HuH-7.5 (cell line): ENCODE measurements around the gene RAC2.

Experiments used
- DNase-seq: peaks from one replicate; pipeline ENCODE4 v3.0.0; 2011; ENCODE audit warnings: low spot score

The RAC2 gene

GRCh38 chr22:37244114-37244921 lies at the start of gene RAC2:
TSS of gene RAC2 (minus strand) at chr22:37244269. CDS start at chr22:37244148, 121 bp downstream.
- DNase-seq = no peak

DNA sequence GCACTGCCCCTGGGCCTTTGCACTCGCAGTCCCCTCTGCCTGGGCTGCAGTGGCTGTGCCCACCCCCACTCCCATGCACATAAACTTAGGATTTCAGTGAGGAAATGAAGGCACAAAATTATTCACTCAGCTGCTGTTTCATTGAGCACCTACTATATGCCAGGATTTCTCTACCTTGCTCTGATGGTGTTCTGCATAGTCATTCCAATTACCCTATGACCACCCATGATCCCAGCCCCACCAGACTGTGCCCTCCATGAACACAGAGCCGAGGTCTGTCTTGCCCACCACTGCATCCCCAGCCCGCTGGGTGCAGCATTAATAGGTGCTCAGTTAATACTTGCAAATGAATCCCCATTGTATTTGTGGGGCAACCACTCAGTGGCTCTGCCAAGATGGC lies 49.1 kb upstream of the RAC2 start:
- DNase-seq = no peak

GRCh38 chr22:37292641-37293040 lies 48.6 kb upstream of the RAC2 start:
- no peak for DNase-seq

GRCh38 chr22:37291559-37292298 lies 47.7 kb upstream of the RAC2 start:
- no peak for DNase-seq

- DNase-seq = no peak
Observed at GRCh38 chr22:37290737-37291136, 46.7 kb upstream of the RAC2 start.

DNA sequence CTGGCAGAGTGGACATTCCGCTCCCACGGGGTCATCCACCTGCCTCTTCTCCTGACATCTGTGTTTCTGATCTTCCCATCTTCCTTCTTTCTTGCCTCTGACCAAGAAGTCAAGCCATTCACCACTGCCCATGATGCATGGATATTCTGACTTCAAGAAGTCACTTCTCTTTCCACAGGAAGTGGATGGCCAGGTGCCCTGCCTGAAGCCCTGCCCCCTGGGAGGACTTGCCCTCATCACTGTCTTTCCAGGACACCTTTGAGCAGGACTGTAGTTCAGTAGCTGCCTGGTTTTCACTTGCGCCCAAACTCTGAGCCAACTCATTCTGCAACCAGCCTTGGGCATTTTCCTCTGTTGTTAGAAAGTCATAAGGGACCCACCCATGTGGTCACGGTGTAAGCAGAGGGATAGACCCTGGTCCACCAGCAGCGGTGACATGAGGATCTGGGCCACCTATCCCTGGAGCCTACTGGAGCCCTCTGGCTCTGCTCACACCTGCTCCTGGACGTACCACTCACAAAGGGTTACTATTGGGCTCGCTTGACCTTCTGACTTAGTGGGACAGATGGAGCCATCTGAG lies 45.2 kb upstream of the RAC2 start:
- DNase-seq = no peak

DNA sequence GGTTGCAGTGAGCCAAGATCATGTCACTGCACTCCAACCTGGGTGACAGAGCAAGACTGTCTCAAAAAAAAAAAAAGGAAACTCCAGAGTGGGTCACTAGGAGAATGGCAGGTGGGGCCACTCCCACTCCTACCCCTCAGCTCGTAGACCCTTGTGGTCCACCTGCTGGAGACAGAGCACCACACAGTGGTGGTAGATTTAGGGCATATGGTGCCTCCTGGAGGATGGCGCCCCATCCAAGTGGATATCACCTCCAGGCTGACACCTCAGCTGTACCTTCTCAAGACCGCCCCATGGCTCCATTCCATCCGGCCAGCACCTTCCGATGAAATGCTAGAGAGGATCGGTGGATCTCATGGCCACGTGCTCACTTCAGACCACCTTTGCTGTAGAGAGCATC lies 44.5 kb upstream of the RAC2 start:
- DNase-seq = no peak

GRCh38 chr22:37287550-37287951 lies 43.5 kb upstream of the RAC2 start:
- DNase-seq = no peak

GRCh38 chr22:37285937-37286336 lies 41.9 kb upstream of the RAC2 start:
- DNase-seq = no peak

DNA sequence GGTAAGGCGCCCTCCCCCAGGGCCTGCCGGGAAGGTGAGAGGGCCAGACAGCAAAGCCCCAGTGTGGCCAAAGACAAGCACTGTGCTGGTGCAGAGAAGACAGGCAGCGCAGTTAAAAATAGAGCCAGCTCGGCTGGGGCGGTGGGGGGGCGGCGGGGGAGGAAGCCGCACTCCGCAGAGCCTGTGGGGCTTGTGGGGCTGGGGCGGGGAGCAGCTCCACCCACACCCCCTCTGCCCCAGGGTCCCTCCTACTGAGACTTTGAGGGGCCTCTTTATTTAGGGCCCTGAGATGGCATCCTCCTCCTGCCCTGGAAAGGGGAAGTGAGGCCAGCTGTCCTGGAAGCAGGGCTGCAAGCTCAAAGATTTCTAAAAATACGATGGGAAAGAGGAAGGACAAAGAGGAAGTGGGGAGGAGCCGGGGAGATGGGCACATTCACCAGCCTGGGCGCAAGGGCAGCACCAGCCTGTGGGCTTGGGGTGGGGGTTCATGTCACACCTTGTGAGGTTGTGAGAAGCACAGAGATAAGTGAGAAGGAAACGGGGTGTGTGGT lies 40.8 kb upstream of the RAC2 start:
- no peak for DNase-seq

GRCh38 chr22:37284126-37284804 lies 40.2 kb upstream of the RAC2 start:
- DNase-seq = no peak

DNA sequence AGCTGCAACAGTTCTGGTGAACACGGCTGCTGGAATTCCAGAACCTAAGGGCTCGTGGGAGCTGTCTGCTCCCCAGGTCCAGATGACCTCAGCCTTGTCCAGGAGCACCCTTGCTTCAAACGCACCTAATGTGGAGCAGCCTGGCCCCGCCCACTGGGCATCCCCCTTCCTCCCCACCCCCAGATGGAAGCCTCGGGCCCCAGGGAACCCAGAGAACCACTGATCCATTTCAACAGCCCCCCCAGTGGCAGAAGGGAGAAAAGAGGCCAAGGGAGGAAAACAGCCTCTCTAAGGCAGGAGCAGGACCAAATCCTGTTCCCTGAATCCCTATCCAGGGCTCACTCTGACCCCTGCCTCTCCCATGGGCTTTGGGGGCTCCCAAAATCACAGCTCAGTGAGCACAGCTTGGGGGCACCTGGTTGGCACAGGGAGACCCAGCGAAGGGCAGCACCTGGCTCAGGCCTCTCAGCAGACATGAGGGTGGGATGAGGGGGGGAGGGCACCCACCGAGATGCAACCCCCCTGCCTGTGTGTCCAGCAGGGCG lies 39.4 kb upstream of the RAC2 start:
- DNase-seq = no peak

DNA sequence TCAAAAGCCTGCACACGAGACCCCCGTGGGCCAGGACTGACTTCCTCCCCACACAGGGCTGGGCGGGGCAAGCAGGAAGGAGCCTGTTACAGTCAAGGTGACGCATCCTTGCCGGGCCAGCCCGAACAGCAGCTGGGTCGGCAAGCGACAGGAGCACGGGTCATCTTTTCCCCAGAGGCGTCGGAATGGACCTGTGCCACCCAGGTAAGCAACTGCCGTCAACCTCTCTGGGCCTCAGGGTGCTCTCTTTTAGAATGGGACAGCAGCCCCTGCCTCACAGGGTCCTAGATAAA lies 38.3 kb upstream of the RAC2 start, which contains the start of gene CYTH4:
TSS of gene CYTH4 (plus strand) at position 124 of the 293 bp plus-strand sequence. CDS start at position 186, 62 bp downstream.
- DNase-seq = no peak

- no peak for DNase-seq
Observed at GRCh38 chr22:37281646-37282384, 37.7 kb upstream of the RAC2 start.

- no peak for DNase-seq
Observed at GRCh38 chr22:37281195-37281594, 37.1 kb upstream of the RAC2 start.

DNA sequence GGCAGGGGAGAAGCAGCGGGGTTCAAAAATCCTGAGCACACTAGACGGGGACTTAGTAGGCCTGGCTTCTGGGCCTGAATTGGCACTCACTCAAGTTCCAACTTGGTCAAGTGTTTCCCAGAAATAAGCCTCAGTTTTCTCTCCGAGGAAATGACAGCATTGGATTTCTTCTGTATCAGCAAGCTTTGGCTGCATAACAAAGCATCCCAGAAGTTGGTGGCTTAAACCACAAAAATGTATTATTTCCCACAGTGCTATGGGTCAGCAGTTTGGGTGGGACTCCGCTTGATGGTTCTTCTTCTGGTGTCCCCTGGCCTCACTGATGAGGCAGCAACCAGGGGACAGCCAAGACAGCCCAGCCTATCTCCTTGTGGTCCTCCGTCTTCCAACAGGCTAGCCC lies 36.6 kb upstream of the RAC2 start:
- no peak for DNase-seq

DNA sequence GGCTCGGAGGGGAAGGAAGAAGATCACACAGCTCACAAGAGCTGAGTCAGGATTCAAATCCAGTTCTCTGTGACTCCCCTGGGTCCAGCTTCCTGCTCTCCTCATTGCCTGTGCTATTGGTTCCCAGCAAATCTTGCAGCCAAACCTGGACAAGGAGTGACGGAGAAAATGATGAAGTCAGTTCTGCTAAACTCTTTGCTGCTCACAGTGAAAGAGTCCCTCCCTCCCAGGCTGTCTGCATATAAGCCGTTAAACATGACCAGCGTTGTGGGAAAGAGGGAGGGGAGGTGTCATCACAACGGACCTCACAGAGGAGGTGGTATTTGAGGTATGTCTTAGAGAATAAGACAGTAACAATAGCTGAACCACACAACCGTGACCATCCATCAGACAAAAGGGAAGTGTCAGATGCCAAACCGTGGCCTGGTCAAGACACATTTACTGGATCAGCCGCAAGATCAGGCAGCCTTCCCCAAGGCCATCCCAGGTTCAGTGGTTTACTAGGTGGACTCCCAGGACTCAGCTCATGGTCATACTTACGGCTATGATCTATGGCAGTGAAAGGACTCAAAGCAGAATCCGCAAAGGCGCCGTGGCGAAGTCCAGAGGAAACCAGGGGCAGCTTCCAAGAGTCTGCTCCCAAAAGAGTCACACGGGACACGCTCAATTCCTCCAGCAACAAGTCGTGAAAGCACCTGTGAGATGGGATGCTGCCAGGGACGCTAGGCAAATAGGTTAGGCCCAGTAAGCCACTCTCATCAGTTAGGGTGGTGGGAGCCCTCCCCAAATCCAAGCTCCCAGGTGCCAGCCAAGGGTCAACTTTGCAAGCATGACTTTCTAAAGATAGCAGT lies 35.5 kb upstream of the RAC2 start:
- no peak for DNase-seq

DNA sequence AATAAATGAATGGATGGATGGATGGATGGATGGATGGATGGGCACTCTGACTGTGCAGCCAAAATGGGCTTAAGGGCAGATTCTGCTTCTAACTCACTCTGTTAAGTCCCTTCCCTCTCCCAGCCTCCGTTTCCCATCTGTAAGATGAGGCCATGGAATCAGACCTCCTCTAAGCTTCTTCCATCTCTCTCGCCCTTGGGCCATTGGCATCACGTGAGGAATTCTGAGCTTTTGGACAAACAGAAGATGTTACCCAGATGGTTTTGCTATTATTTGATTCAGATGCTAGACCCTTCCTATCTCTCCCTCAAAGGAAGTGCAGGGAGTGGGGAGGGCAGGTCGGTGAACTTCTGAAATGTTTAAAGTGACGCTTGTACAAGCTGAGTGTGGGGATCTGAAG lies 34.2 kb upstream of the RAC2 start:
- no peak for DNase-seq

- DNase-seq = no peak
Observed at GRCh38 chr22:37277384-37277783, 33.3 kb upstream of the RAC2 start.

GRCh38 chr22:37276776-37277175 lies 32.7 kb upstream of the RAC2 start:
- DNase-seq = no peak
